HG02798 (cell line): ENCODE measurements around the gene HSH2D.

Experiments used
- ATAC-seq: cut with Tn5 transposase; IDR thresholded peaks from one replicate; pipeline ENCODE4 v1.9.1; 2021; ENCODE audit warnings: mild to moderate bottlenecking; ENCODE audit not compliant: unreplicated experiment, poor library complexity

The HSH2D gene

DNA sequence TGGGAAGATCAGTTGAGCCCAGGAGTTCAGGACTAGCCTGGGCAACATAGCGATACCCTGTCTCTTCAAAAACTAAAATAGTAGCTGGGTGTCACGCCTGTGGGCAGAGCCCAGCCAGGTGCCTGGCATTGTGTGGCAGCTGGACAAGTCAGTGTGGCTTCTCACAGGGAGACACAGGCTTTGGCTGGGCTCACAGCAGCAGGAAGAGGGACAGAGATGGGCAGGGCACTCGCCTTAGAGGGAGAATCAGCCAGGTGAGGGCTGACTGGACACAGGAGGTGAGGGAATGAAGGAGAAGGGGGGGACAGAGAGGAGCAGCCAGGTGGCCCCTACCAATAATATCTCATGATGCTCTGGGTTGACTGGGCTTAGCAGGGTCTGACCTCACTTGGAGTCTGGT is 45.0 kb downstream of the HSH2D start:
- ATAC-seq = no peak

DNA sequence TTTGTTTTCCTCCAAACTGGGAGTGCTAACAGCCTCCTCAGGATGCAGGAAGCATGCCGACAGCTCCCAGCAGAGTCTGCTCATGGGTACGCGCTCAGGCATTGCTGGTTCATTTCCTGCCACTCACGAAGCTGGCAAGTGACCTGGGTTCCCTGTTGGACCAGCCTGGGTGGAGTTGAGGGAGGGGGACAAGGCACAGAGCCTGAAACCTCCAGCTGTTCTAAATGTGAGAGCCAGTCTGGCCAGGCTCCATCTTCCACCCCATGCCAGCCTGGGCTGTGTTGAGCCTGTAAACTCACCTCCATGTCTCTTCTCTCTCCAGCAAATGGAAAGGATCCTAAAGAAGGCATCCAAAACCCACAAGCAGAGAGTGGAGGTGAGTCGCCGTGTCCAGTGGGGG is 46.7 kb downstream of the HSH2D start:
- no peak for ATAC-seq

DNA sequence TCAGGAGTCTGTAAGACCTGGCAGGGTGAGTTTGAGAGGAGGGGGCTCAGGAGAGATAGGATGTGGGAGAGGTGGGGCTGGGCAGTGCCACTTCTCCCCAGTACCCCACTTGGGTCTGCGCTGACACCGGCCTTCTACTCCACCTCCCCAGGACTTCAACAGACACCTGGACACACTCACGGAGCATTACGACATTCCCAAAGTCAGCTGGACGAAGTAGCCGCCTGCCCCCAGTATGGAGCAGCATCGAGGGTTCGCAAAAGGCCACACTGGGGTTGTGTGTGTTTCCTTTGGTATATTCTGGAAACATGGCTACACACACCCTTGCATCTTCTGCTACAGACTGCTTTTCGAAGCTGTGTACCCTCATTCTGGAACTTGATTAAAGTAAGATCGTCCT is 47.3 kb downstream of the HSH2D start:
- no peak for ATAC-seq

DNA sequence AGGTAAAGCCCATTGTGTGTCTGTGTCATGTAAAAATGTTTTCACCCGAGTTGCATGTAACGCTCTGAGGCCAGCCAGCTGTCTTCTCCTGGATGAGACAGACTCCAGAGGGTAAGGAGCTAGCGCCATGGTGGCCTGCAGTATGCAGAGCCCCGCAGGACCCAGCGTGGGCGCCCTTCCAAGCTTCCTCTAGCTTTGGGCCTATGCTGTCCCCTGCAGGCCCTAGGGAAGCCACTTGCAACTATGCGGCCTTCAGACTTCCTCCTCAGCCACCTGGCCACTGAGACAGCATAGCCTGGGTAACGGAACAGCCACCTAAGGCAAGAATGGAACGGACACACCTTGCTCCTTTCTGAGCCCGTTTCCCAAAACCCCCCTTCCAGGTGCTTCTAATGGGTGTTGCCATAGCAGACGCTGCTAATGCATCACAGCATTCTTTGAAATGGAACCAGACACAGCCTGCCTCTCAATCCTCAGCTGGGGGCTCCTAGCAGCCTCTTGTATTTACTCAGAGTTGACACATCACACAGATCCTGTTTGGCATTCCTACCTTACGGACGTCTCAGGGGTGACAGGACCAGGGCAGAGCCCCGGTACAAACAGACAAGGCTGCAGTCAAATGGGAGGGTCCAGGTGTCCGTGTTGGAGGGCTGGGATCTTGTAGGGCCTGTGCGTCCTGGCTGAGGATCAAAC is 47.9 kb downstream of the HSH2D start:
- no peak for ATAC-seq

DNA sequence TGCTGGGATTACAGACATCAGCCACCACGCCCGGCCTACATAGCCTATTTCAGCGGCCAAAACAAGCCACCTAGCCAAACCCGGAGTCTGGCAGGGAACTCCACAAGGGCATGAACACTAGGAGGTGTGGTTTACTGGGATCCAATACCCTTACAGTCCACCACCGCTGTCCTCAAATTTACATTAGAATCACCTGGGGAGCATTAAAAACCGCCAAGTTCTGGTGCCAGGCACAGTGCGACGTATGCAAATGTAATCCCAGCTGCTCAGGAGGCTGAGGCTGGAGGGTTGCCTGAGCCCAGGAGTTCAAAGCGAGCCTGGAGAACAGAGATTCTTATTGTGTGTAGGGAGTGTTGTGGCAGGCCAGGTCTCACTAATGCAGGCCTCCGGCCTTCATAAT is 50.0 kb downstream of the HSH2D start:
- no peak for ATAC-seq

DNA sequence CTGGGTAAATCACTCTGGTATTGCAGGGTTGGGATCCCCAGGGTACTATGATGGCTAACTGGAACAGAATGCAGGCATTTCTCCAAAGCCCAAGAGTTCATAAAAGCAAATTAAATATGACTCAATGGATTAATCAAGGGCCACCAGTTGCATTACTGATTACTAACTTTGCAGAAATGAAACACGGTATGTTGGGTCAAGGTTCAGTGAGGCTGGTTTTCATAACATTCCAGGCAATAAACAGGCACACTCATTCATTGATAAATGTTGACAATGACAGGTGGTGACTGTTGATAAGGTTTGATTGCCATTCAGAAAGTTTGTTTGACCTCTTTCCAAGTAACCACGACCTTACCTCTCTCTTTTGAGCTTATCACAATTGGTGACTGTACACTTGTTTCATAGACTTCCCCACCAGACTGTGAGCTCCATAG is 53.7 kb downstream of the HSH2D start:
- ATAC-seq = no peak

DNA sequence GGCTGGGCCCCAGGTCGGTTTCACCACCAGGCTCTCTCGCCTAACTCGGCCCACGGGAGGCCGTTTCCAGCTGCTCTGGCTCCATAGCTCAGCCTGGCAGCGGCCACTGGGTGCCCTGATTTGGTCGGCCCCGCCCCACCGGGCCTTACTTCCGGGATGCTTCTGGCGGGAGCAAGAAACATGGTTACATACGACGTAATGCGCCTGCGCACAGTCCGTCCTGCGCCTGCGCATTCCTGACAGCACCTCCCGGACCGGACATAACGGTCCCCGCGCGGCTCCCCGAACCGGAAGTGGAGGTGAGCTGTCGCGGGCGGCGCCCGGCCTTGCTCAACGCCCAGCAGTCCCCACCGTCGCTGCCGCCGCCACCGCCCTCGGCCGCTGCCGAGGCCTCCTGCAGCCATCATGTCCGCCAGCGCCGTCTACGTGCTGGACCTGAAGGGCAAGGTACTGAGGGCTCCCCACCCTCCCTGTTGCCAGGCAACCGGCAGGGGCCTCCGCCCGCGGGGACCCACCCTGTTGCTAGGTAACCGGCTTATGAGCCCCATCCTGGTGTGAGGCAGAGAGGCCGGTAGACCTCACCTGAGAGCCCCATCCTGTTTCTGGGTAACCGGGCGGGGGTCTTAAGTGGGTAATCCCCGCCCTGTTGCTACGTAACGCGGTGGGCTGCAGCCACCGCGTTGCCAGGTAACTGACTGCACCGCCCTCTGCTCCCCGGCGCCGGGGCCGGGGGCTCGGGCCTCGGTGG is 54.3 kb downstream of the HSH2D start, which contains the start of gene AP1M1:
TSS of gene AP1M1 (plus strand) at position 290 of the 748 bp plus-strand sequence. CDS start at position 406, 116 bp downstream.
- ATAC-seq = peak; percentile 89

DNA sequence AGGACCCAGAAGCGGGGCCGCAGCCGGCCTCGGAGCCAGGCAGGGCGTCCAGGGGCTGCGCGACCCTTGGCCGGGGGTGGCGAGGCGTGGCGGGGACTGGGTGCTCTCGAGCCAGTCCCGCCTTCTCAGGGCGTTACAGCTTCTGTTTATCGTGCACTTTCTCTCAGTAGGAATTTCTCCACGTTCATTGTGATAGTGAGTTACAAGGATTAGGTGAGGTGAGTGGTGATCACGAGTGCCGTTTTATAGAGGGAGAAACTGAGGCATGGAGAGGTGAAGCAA is 54.8 kb downstream of the HSH2D start:
- no peak for ATAC-seq

DNA sequence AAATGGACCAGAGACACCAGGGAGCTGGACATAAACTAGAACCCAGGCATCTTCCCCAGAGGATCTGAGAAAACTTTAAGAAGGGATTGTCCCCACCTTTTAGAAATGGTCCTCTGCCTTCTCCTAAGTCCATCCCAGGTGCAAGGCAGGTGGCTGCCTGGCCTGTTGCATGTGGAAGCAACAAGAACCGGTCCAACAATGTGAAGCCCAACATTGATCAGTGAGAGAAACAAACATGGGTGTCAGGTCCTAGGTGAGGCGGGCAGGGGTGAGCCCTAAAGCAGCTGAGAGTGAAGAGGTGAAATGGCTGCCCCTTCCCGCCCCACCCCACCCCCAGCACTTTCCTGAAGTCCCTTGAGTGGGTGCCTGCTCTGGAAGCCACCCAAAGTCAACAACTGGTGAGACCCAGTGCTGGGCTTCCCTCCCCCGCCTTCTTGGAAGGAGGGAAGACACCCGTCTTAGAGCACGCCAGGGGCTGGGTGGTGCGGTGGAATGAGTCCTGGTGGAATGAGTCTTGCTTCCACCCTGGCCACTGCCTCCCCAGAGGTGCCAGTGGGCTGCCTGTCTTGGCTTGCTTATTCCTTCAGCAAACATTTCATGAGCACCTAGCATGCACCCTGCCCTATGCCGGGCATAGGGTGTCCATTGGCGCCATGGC is 55.9 kb downstream of the HSH2D start:
- ATAC-seq = no peak

DNA sequence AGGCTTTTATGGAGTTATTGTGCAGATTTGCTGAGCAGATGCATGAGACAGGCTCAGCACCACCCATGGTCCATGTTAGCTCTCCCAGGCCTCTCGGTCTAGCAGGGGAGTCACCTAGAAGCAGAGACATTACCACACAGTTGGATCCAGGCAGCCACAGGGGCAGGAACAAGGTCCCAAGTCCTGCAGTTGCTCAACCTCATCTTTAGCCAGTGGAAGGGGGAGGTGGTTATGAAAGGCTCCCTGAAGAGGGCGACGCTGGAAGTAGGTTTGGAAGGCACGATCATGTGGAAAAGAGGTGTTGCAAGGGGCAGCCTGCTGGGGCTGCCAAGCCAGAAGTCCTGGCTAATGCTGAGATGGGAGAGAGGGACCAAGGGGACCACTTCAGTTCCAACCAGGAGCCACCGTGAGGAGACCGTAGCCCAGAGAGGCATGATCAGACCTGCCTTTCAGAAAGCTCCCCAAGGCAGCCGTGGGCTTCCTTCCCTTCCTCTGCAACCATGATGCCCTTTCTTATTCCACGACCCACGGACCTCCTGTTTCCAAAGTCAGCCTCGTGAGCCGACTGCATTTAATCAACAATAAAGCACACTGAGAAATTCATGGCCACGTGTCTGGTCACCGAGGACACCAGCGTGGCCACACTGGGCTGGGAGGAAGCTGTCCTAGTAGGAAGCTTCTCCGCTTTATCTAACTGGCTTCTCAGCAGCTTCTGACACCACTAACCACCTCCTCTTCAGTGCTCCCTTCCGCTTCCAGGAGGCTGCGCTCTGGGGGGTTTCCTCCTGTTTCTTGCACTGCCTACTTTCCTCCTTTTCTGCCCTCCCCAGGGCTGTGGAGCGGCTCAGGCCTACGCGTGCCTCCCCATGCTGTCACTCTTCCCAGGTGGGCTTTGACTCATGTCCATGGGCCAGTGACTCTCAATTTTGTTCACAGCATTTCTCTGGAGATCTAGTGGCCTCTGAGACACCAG is 56.8 kb downstream of the HSH2D start:
- ATAC-seq = no peak

DNA sequence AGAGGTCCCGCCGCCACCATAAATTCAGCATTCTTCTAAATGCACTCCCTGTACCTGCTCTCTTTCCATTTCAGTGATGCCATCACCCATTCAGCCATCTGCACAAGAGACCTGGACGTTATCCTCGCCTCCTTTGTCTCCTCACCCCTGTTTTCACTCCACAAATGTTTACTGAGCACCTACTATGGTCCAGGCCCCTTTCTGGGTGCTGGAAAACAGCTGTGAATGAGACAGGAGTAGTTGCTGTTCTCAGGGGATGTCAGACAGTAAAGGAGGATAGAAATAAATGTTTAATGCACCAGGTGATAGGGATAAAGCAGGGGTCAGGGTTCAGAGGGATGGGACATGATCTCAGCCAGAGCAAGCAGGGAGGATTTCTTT is 57.5 kb downstream of the HSH2D start:
- ATAC-seq = no peak

DNA sequence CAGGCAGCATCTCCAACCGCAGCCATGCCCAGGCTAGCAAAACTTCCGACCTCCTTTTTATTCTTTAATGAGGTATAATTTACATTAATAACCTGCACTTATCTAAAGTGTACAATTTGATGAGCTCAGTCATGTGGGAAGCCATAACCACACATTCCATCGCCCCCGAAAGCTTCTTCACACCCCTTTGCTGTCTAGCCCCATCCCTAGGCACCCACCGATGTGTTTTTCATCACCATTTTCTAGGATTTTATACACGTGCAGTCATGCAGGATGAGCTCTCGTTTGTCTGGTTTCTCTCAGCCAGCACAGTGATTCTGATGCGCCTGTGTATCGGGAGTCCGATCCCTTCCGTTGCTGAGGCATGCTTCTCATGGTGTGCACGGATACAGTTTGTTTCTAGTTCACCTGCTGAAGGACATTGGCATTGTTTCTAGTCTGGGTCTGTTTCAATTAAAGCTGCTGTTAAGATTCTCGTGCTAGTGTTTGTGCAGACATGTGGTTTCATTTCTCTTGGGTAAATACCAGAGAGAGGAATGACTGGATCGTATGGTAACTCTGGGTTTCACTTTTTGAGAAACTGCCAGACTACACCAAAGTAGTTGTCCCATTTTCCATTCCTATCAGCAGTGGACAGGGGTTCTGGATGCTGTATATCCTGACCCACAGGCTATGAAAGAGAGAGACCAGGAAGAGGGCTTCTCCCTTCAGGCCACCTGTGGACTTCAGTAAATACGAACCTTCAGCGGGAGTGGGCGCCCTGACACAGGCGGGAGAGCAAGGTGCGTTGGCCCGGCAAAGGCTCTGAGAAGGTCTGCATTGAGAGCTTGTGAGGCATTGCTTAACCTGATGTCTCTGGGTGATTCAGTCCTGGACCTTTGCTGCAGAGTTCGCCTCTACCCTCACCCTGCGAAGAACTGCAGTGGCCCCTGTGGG is 59.1 kb downstream of the HSH2D start:
- ATAC-seq = no peak

DNA sequence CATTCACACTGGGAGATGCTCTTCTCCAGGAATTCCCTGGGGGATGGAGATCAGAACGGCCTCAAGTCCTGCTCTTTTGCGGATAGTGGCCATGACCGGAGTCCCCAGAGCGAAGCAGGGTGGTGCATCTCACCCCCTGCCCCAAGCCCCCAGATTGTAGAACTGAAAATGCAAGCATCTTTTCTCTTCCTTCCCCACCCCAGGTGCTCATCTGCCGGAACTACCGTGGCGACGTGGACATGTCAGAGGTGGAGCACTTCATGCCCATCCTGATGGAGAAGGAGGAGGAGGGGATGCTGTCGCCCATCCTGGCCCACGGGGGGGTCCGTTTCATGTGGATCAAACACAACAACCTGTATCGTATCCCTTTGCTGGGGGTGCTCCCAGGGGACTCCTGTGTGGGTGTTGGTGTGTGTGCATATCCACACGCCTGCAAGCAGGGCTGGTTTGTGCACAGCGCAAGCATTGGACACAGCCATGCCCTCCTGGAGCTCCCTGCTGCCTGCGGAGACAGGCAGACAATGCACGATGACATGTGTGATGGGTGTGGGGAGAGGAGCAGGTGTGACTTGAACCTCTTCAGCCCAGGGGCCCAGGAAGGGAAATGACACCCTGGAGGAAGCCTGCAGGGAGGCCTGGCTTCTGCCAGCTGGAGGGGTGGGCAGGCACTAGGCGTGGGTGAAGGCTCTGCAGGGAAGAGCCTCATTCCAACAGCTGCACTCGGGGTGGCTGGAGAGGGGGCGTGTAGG is 59.9 kb downstream of the HSH2D start:
- ATAC-seq = no peak

DNA sequence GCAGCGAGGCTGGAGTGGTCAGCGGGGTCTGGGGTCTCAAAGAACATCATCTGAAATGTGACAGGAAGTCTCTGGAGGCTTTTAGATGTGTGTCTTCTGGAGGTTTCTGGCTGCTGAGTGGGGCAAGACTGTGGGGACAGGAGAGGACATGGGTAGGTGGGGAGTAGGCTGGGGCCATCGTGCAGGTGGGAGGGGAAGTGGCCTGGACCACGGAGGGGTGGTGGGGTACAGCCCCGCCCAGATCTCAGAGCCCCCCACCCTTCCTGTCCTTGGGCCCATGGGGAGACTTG is 60.5 kb downstream of the HSH2D start:
- no peak for ATAC-seq

DNA sequence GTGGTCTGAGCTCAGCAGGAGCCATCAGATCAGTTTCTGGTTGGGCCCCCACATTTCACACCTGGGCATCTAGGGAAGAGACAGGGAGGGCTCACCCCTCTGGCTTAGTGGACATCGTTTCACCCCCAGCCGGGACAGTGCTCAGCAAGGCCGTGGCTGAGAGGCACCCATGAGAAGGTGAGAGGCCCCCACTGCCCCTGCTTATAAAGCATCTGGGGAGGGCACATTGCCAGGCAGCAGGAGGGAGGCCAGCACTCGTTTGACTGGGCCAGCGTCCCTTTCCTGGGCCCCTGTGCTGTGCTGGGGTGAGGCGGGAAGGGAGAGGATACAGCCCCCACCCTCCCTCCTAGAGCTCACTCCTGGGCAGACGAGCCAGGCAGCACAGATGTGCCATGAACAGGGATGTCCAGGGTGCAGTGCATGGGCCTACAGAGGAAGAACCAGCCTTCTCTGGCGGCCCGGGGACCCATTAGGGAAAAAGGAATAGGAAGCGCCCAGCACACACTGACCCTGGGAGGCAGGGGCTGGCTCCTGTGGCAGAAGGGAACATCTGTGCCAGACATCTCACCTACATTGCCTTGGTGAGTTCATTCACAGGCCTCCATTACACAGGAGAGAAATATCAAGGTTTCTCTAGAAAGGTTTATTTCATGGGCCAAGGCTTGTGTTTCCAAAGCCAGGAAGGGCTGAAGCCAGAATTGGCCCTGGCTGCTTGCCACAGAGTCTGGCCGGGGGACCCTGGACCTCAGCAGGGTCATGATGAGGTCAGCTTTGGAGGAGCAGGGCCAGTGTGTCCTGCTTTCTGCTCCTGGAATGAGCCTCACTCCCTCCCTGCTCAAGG is 61.9 kb downstream of the HSH2D start:
- no peak for ATAC-seq

DNA sequence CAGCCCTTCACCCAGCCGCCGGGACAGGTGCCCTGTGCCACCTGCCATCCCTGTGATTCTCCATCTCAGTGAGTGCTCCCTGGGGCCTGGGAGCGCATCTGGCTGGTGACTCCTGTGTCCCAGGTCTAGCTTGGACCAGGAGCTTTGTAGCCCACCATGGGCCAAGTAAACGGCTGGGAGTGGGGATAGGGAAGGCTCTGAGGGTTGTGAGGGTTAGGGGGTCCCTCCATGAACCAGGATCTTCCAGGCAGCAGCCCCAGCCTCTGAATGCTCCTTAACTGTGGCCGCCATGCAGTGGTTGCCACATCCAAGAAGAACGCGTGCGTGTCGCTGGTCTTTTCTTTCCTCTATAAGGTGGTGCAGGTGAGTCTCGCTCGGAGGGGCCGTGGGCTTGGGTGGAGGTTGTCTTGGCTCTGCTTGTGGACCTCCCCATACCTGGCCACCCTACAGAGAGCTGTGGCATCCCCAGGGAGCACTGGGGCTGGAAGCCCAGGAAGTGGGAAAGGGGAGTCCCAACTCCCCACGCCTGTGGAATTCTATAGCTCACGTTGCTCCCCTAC is 62.6 kb downstream of the HSH2D start:
- no peak for ATAC-seq

DNA sequence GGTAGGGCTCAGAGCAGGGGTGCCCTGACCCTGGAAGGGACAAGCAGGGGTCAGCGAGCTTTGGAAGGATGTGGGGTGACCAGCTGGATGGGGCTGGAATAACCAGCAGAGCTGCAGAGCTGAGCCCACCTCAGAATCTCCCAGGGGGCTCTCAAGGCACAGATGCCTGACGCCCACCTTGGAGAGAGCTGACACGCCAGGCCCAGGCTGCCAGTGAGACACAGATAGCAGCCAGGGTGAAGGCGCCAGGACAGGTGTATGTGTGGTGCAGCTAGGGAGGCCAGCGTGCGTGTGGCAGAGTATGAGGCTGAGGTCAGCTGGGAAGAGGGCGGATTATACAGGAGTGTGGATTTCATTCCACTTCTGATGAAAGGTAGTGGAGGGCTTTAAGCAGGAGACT is 63.2 kb downstream of the HSH2D start:
- ATAC-seq = no peak

DNA sequence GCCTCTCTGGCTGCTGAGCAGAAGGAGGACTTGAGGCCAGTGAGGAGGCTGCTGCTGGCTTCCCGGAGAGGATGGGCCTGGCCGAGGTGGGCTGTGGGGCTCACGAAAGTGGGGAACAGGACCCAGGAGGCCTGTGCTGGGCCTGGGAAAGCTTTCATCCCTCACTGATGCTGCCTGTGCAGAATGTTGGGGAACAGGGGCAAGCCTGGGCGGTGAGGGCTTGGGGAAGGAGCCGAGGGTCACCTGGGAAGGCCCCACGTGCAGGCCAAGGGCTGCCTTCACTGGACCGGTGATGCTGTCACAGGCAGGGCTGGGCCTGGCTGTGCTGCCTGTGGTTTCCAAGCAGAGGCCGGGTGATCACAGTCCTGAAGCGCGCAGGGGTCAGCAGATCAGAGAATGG is 63.6 kb downstream of the HSH2D start:
- no peak for ATAC-seq
